ENCODE results near the gene GRIK2.

The GRIK2 gene

GRCh38 chr6:101994521-101994920 is 601.0 kb downstream of the GRIK2 start:
- H3K9ac ChIP-seq (ENCODE audit: low read depth, low read length), result no peak overlapping the region
- no peaks in the 10 kb centered on the region for H3K36me3 ChIP-seq (ENCODE audit: insufficient read depth, low read length)
- H3K9me3 ChIP-seq (ENCODE audit: control insufficient read depth, insufficient read depth, low read length), result no peaks in the 10 kb centered on the region
- no peaks in the 10 kb centered on the region for H3K4me1 ChIP-seq (ENCODE audit: insufficient read depth, low read length)

- Histone ChIP-seq H3K36me3 (ENCODE audit: insufficient read depth, low read length) (no peaks in the 10 kb centered on the region), H3K9me3 (ENCODE audit: control insufficient read depth, insufficient read depth, low read length) (no peaks in the 10 kb centered on the region), H3K4me1 (ENCODE audit: insufficient read depth, low read length) (no peaks in the 10 kb centered on the region), H3K9ac (ENCODE audit: low read depth, low read length) (no peak overlapping the region)
Measured at GRCh38 chr6:102015431-102015830, 621.9 kb downstream of the GRIK2 start.

- no peaks in the 10 kb centered on the region for H3K4me1 ChIP-seq (ENCODE audit: insufficient read depth, low read length)
- no peaks in the 10 kb centered on the region for H3K9me3 ChIP-seq (ENCODE audit: control insufficient read depth, insufficient read depth, low read length)
- no peak overlapping the region for H3K9ac ChIP-seq (ENCODE audit: low read depth, low read length)
- no peaks in the 10 kb centered on the region for H3K36me3 ChIP-seq (ENCODE audit: insufficient read depth, low read length)
Measured at GRCh38 chr6:102022281-102022680, 628.8 kb downstream of the GRIK2 start.

GRCh38 chr6:102022803-102023202 is 629.3 kb downstream of the GRIK2 start:
- Histone ChIP-seq H3K9me3 (ENCODE audit: control insufficient read depth, insufficient read depth, low read length) (no peaks in the 10 kb centered on the region), H3K9ac (ENCODE audit: low read depth, low read length) (no peak overlapping the region), H3K4me1 (ENCODE audit: insufficient read depth, low read length) (no peaks in the 10 kb centered on the region), H3K36me3 (ENCODE audit: insufficient read depth, low read length) (no peaks in the 10 kb centered on the region)

GRCh38 chr6:102023977-102024657 is 630.6 kb downstream of the GRIK2 start:
- Histone ChIP-seq H3K9me3 (ENCODE audit: control insufficient read depth, insufficient read depth, low read length) (no peaks in the 10 kb centered on the region), H3K4me1 (ENCODE audit: insufficient read depth, low read length) (no peaks in the 10 kb centered on the region), H3K36me3 (ENCODE audit: insufficient read depth, low read length) (no peaks in the 10 kb centered on the region), H3K9ac (ENCODE audit: low read depth, low read length) (no peak overlapping the region)

GRCh38 chr6:102026649-102027048 is 633.1 kb downstream of the GRIK2 start:
- no peak overlapping the region for H3K9ac ChIP-seq (ENCODE audit: low read depth, low read length)
- H3K9me3 ChIP-seq (ENCODE audit: control insufficient read depth, insufficient read depth, low read length), result no peaks in the 10 kb centered on the region
- no peaks in the 10 kb centered on the region for H3K4me1 ChIP-seq (ENCODE audit: insufficient read depth, low read length)
- no peaks in the 10 kb centered on the region for H3K36me3 ChIP-seq (ENCODE audit: insufficient read depth, low read length)

GRCh38 chr6:102028176-102028575 is 634.7 kb downstream of the GRIK2 start:
- Histone ChIP-seq H3K9ac (ENCODE audit: low read depth, low read length) (no peak overlapping the region), H3K4me1 (ENCODE audit: insufficient read depth, low read length) (no peaks in the 10 kb centered on the region), H3K36me3 (ENCODE audit: insufficient read depth, low read length) (no peaks in the 10 kb centered on the region), H3K9me3 (ENCODE audit: control insufficient read depth, insufficient read depth, low read length) (no peaks in the 10 kb centered on the region; the same call in 1 of the 2 replicates)

- Histone ChIP-seq H3K36me3 (ENCODE audit: insufficient read depth, low read length) (no peaks in the 10 kb centered on the region), H3K4me1 (ENCODE audit: insufficient read depth, low read length) (peaks cover 7% of the 10 kb centered on the region; the same call in 1 of the 2 replicates), H3K9me3 (ENCODE audit: control insufficient read depth, insufficient read depth, low read length) (no peaks in the 10 kb centered on the region; the same call in 1 of the 2 replicates), H3K9ac (ENCODE audit: low read depth, low read length) (no peak overlapping the region)
Measured at GRCh38 chr6:102038964-102039363, 645.5 kb downstream of the GRIK2 start.

GRCh38 chr6:102039441-102039840 is 645.9 kb downstream of the GRIK2 start:
- H3K36me3 ChIP-seq (ENCODE audit: insufficient read depth, low read length), result no peaks in the 10 kb centered on the region
- peaks cover 7% of the 10 kb centered on the region; the same call in 1 of the 2 replicates for H3K4me1 ChIP-seq (ENCODE audit: insufficient read depth, low read length)
- H3K9ac ChIP-seq (ENCODE audit: low read depth, low read length), result no peak overlapping the region
- H3K9me3 ChIP-seq (ENCODE audit: control insufficient read depth, insufficient read depth, low read length), result no peaks in the 10 kb centered on the region; the same call in 1 of the 2 replicates

- no peaks in the 10 kb centered on the region for H3K9me3 ChIP-seq (ENCODE audit: control insufficient read depth, insufficient read depth, low read length)
- H3K4me1 ChIP-seq (ENCODE audit: insufficient read depth, low read length), result no peaks in the 10 kb centered on the region
- H3K9ac ChIP-seq (ENCODE audit: low read depth, low read length), result no peak overlapping the region
- no peaks in the 10 kb centered on the region for H3K36me3 ChIP-seq (ENCODE audit: insufficient read depth, low read length)
Measured at GRCh38 chr6:102051001-102051400, 657.5 kb downstream of the GRIK2 start.

- Histone ChIP-seq H3K36me3 (ENCODE audit: insufficient read depth, low read length) (no peaks in the 10 kb centered on the region), H3K9me3 (ENCODE audit: control insufficient read depth, insufficient read depth, low read length) (no peaks in the 10 kb centered on the region), H3K4me1 (ENCODE audit: insufficient read depth, low read length) (no peaks in the 10 kb centered on the region), H3K9ac (ENCODE audit: low read depth, low read length) (no peak overlapping the region)
Measured at GRCh38 chr6:102051720-102052119, 658.2 kb downstream of the GRIK2 start.

- Histone ChIP-seq H3K36me3 (ENCODE audit: insufficient read depth, low read length) (no peaks in the 10 kb centered on the region), H3K9me3 (ENCODE audit: control insufficient read depth, insufficient read depth, low read length) (no peaks in the 10 kb centered on the region), H3K4me1 (ENCODE audit: insufficient read depth, low read length) (no peaks in the 10 kb centered on the region), H3K9ac (ENCODE audit: low read depth, low read length) (no peak overlapping the region)
Measured at GRCh38 chr6:102064142-102064541, 670.6 kb downstream of the GRIK2 start.

- no peak overlapping the region for H3K9ac ChIP-seq (ENCODE audit: low read depth, low read length)
Measured at GRCh38 chr6:102066301-102066700, 672.8 kb downstream of the GRIK2 start.

GRCh38 chr6:102068349-102068929 is 674.9 kb downstream of the GRIK2 start:
- H3K4me1 ChIP-seq (ENCODE audit: insufficient read depth, low read length), result no peaks in the 10 kb centered on the region
- H3K9me3 ChIP-seq (ENCODE audit: control insufficient read depth, insufficient read depth, low read length), result no peaks in the 10 kb centered on the region
- no peaks in the 10 kb centered on the region for H3K36me3 ChIP-seq (ENCODE audit: insufficient read depth, low read length)
- H3K9ac ChIP-seq (ENCODE audit: low read depth, low read length), result no peak overlapping the region

More at GRCh38 chr6:102066301-102066700, 672.8 kb downstream of the GRIK2 start:
- Histone ChIP-seq H3K4me1 (ENCODE audit: insufficient read depth, low read length) (no peaks in the 10 kb centered on the region), H3K36me3 (ENCODE audit: insufficient read depth, low read length) (no peaks in the 10 kb centered on the region), H3K9me3 (ENCODE audit: control insufficient read depth, insufficient read depth, low read length) (no peaks in the 10 kb centered on the region)

GRCh38 chr6:102075539-102075938 is 682.0 kb downstream of the GRIK2 start:
- Histone ChIP-seq H3K4me1 (ENCODE audit: insufficient read depth, low read length) (no peaks in the 10 kb centered on the region), H3K9ac (ENCODE audit: low read depth, low read length) (no peak overlapping the region), H3K36me3 (ENCODE audit: insufficient read depth, low read length) (no peaks in the 10 kb centered on the region), H3K9me3 (ENCODE audit: control insufficient read depth, insufficient read depth, low read length) (0 out of 2 replicates have a peak, but pooled peaks cover 3% of the 10 kb centered on the region)

Data from ES-I3 (cell line).